NCI-H446 (cell line): ENCODE measurements around the gene SLC30A3.

ENCODE experiments used
- DNase-seq, 2 experiments: peaks; one replicate each; lab custom pipeline; 2025; lab: John Stamatoyannopoulos, UW

The SLC30A3 gene

GRCh38 chr2:27261241-27261925, 1.5 kb downstream of the SLC30A3 start:
- no peak for DNase-seq

- DNase-seq, result no peak
Measured at GRCh38 chr2:27258051-27258450, 4.8 kb downstream of the SLC30A3 start.

GRCh38 chr2:27256855-27257454, 5.9 kb downstream of the SLC30A3 start:
- DNase-seq, result no peak

- DNase-seq, result no peak
Measured at GRCh38 chr2:27255660-27256059, 7.2 kb downstream of the SLC30A3 start.

GRCh38 chr2:27255187-27255586, 7.7 kb downstream of the SLC30A3 start:
- DNase-seq, result no peak

GRCh38 chr2:27251766-27252165, 11.1 kb downstream of the SLC30A3 start:
- no peak for DNase-seq

GRCh38 chr2:27250652-27251379, 12.0 kb downstream of the SLC30A3 start:
- no peak for DNase-seq

- DNase-seq, result no peak
Measured at GRCh38 chr2:27249891-27250651, 12.8 kb downstream of the SLC30A3 start.

- DNase-seq, result no peak
Measured at GRCh38 chr2:27249159-27249890, 13.5 kb downstream of the SLC30A3 start.

GRCh38 chr2:27247893-27248292, 15.0 kb downstream of the SLC30A3 start:
- DNase-seq, result no peak

GRCh38 chr2:27245626-27246025, 17.2 kb downstream of the SLC30A3 start:
- no peak for DNase-seq

- no peak for DNase-seq
Measured at GRCh38 chr2:27245116-27245515, 17.7 kb downstream of the SLC30A3 start.

- no peak for DNase-seq
Measured at GRCh38 chr2:27243391-27244130, 19.3 kb downstream of the SLC30A3 start.

GRCh38 chr2:27242614-27242951, 20.3 kb downstream of the SLC30A3 start:
- no peak for DNase-seq

- no peak for DNase-seq
Measured at GRCh38 chr2:27241761-27242613, 20.9 kb downstream of the SLC30A3 start.

- no peak for DNase-seq
Measured at GRCh38 chr2:27240406-27240805, 22.4 kb downstream of the SLC30A3 start.

GRCh38 chr2:27238976-27239375, 23.9 kb downstream of the SLC30A3 start:
- no peak for DNase-seq

GRCh38 chr2:27237341-27237945, 25.4 kb downstream of the SLC30A3 start:
- no peak for DNase-seq

GRCh38 chr2:27236626-27237025, 26.2 kb downstream of the SLC30A3 start:
- DNase-seq, result no peak

GRCh38 chr2:27236136-27236535, 26.7 kb downstream of the SLC30A3 start:
- DNase-seq, result no peak
